NCI-H2107 treated with DMSO at 0.1 percent for 48 hours (cell line): ENCODE data around the gene EMCN.
"Not testable (repeated sequence)": the region's sequence is repeated elsewhere in the genome, so short reads cannot be mapped to it uniquely, and the experiment has no call there.

Experiments
- DNase-seq: peaks from one replicate; lab custom pipeline; 2025; ENCODE audit not compliant: unreplicated experiment; lab: John Stamatoyannopoulos, UW

EMCN gene

DNA sequence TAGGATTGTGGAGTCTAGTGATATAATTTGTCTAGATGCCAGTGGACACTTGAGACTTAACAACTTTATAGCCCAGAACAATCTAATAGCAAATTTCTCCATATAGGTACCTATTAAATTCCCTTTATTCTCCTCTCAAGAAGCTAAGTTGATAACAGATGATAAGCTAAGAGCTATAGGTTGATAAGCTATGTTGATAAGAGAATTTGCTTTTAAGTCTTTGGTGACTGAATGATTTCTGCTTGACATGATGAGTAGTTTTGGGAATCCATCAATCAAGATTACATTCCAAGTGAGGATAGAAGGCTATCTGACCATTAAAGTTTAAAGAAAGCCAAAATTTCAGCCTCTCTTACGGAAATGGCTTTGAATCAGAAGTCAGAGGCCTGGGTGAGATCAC is 131.6 kb downstream of the EMCN start:
- DNase-seq, result no peak

GRCh38 chr4:100380401-100380800 is 137.4 kb downstream of the EMCN start:
- DNase-seq, result not testable (repeated sequence)

DNA sequence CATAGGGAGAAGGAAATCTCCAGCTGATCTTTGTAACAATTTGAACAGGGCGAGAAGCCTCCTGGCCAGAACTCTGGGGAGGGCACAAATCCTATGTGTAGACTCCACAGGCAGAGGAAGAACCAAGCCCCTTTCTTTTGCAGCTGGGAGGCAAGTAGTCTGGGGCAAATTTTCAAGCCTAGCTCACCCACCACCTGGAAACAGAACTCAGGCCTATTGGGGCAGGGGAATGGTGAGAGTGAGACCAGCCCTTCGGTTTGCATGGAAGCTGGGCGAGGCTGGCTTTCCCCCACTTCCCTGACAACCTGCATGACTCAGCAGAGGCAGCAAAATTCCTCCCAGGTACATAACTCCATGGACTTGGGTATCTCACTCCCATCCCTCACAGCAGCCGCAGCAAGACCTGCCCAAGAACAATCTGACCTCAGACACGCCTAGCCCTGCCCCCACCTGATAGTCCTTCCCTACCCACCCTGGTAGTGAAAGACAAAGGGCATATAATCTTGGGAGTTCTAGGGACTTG is 138.2 kb downstream of the EMCN start:
- DNase-seq, result no peak

DNA sequence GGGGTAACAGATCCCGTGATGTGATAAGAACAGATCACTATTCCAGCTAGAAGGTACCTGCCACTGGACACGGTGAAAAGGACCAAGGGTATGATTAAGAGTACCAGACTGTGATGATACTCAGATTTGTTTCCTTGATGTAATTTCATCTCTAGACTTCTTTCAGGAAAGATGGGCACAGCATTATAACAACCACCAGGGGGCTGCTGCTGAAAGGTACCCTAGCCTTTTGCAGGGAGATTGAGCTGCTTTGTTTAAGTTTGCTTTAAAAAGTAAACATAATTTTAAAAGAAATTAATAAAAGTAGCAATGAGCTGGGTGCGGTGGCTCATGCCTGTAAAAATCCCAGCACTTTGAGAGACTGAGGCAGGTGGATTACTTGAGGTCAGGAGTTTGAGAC is 145.4 kb downstream of the EMCN start:
- DNase-seq, result no peak

DNA sequence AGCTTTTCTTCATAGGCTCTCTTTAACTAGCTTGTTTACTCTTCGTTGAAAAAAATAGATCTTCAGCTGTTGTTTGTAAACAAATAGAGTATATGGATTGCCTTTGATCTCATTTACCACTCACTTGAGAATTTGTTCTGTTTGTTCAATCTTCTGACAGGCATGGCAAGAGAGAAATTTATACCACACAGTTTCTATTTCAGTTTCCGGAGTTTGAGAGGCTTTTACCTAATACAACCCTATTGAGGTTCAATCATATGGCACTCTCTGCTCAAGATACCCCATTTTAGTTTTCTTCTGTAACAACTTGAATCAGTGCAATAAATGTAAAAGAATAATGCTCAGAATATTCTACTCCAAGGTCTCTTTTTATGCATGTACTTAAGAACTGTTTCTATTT is 148.0 kb downstream of the EMCN start:
- no peak for DNase-seq

DNA sequence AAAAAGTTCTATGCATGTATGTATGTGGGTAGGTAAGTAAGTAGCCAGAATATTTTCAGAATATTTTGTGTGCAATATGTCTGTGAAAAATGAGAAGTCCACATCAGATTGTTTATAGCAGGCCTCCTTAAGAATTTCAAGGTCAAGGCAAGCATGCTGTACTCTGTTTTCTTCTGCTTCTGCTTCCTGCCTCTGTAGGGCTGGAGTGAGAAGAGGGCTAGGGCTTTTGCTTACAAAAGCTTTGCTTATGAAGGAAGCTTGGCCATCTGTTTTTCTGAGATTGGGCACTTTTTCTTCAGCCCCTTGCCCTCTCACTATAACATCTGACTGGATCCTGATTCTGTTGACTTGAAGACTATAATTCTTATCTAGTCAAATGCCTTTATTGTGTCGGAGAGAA is 150.4 kb downstream of the EMCN start:
- no peak for DNase-seq

- no peak for DNase-seq
Measured at GRCh38 chr4:100366213-100366612, 151.6 kb downstream of the EMCN start.

GRCh38 chr4:100362366-100362765 is 155.5 kb downstream of the EMCN start:
- no peak for DNase-seq

DNA sequence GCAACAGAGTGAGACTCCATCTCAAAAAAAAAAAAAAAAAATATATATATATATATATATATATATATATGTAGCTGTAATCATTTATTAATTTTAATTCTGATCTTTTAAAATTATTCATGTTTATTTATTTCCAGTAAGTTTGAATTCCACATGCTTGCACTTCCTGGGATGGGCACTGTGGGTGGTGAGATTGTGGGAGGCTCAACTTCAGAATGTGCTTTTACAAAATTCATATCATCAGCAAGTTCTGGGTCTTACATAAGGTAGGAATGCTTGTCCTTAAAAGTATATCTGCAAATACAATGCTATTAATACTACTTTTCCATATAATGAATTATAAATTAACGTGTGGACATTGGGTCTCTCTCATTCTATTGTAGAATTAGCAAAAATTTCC is 156.5 kb downstream of the EMCN start:
- DNase-seq, result no peak

DNA sequence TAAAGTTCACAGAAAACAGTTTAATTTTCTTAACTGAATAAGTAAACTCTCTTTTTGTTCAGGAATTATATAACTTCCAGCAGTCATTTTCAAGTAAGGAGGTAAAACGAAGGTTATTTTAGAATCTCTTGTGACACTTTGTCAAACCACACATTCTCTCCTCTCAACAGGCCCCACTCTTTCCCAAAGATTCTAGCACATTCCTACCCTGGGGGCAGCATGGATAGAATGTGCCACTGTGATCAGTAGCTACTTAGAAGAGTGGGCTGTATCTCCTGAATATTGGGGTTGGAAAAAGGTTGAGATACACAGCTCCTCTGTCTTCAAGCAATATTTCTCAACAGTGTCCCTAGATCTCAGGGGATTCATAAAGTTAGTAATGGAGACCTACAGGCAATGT is 157.6 kb downstream of the EMCN start:
- no peak for DNase-seq

GRCh38 chr4:100359441-100359840 is 158.4 kb downstream of the EMCN start:
- DNase-seq, result no peak

DNA sequence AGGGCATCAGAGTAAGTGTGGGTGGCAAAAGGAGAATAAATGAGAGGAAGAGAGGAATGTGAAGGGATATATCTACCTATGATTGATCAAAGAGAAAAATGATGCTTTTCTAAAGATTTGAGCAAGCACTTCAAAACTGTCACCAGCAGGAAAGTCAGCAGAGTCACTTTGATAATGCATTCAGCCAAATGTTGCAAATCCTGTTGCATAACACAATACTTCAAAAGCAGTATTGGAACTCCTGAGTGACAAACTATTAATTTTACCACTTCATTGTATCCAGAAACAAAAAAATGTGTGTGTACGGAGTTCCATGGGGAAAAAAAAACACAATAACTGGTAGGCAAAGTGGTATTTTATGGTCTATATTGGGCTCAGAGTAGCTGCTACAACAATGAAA is 160.3 kb downstream of the EMCN start:
- DNase-seq, result no peak

GRCh38 chr4:100356172-100356571 is 161.7 kb downstream of the EMCN start:
- no peak for DNase-seq

DNA sequence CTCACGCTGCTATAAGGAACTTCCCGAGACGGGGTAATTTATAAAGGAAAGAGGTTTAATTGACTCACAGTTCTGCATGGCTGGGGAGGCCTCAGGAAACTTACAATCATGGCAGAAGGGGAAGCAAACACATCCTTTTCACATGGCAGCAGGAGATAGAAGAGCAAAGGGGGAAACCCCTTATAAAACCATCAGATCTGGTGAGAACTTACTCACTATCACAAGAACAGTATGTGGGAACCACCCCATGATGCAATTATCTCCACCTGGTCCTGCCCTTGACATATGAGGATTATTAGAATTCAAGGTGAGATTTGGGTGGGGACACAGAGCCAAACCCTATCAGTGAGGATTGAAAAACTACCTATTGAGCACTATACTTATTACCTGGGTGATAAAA is 165.5 kb downstream of the EMCN start:
- not testable (repeated sequence) for DNase-seq

GRCh38 chr4:100348473-100348872 is 169.3 kb downstream of the EMCN start:
- DNase-seq, result no peak

DNA sequence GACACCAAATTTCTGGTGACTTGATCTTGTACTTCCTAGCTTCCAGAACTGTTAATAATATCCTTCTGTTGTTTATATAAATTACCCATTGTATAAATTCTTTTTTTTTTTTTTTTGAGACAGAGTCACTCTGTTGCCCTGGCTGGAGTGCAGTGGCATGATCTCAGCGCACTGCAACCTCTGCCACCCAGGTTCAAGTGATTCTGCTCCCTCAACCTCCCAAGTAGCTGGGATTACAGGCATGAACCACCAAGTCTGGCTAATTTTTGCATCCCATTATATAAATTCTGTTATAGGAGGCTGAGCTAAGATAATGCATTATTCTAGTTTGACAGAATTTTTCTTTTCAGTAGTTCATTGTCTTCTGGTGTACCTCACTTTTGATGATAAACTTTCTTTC is 170.6 kb downstream of the EMCN start:
- no peak for DNase-seq

DNA sequence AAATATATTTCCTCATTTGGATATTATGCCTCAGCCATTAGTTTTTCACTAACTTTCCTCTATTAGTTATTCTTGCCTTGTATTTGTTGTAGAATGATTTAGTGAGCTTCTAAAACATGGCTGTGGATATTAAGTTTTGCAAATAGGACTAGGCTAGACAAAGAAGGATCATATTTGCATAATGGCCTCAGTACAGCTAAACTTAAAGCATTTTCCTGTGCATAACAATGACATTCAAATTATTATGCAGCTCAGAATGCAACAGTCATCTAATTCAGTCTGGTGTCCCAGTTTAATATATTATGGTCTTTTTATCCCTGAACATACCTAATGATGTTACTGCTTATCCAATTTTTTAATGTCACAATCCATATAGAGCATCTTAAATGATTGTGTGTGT is 172.2 kb downstream of the EMCN start:
- DNase-seq, result no peak
